ENCODE results near the gene TBL1XR1.

DNA sequence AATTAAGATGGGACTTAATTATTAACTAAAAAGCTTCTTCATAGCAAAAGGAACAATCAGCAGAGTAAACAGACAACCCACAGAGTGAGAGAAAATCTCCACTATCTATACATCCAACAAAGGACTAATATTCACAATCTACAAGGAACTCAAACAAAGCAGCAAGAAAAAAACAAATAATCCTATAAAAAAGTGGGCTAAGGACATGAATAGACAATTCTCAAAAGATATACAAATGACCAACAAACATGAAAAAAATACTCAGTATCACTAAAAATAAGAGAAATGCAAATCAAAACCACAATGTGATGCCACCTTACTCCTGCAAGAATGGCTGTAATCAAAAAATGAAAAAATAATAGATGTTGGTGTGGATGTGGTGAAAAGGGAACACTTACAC, 103.3 kb downstream of the TBL1XR1 start:
- TF ChIP-seq, protein P1, sequence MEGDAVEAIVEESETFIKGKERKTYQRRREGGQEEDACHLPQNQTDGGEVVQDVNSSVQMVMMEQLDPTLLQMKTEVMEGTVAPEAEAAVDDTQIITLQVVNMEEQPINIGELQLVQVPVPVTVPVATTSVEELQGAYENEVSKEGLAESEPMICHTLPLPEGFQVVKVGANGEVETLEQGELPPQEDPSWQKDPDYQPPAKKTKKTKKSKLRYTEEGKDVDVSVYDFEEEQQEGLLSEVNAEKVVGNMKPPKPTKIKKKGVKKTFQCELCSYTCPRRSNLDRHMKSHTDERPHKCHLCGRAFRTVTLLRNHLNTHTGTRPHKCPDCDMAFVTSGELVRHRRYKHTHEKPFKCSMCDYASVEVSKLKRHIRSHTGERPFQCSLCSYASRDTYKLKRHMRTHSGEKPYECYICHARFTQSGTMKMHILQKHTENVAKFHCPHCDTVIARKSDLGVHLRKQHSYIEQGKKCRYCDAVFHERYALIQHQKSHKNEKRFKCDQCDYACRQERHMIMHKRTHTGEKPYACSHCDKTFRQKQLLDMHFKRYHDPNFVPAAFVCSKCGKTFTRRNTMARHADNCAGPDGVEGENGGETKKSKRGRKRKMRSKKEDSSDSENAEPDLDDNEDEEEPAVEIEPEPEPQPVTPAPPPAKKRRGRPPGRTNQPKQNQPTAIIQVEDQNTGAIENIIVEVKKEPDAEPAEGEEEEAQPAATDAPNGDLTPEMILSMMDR (IDR thresholded peaks at IDR 0.05), result no peak
- no peak for TF ChIP-seq POLR2A (IDR thresholded peaks at IDR 0.05)
